GM12878 (cell line): Measurements from ENCODE around the gene CHAT. TPM values are rescaled to one million over a fixed set of nuclear protein-coding genes. Genes with fewer than 3 reads are reported as not detected.

Experiments
- ATAC-seq: fragments of 200-7000 bp; cut with Tn5 transposase; 3 replicates; pipeline ENCODE4 v1.9.1; 2020; ENCODE audit warnings: mild to moderate bottlenecking, moderate library complexity
- BruUV-seq: library from RNA; stranded (reverse); fragments of 400-500 nt; replicated peaks from 2 replicates; lab custom pipeline; 2021; lab: Mats Ljungman, UMichigan
- CTCF ChIA-PET: fragments of 300-600 bp; sonication (Branson Sonifier 250); formaldehyde crosslinking; extraction: SDS; loops from one replicate; lab custom pipeline; 2021; ENCODE audit warnings: inconsistent platforms; lab: Yijun Ruan, JAX
- POLR2A ChIA-PET: fragments of 350-600 bp; formaldehyde crosslinking; extraction: SDS; loops from one replicate; lab custom pipeline; 2021; ENCODE audit warnings: inconsistent platforms; lab: Charles Lee
- RAD21 ChIA-PET: fragments of 300-600 bp; sonication (Branson Sonifier 250); formaldehyde crosslinking; loops from one replicate; lab custom pipeline; 2023; ENCODE audit warnings: antibody characterized with exemption; ENCODE audit not compliant: unreplicated experiment; lab: Charles Lee
- SMC1A ChIA-PET: fragments of 300-600 bp; sonication (Branson Sonifier 250); formaldehyde crosslinking; loops from one replicate; lab custom pipeline; 2023; ENCODE audit not compliant: unreplicated experiment, uncharacterized antibody; lab: Charles Lee
- DNase-seq: peaks from one replicate; pipeline ENCODE4 v3.0.0-alpha.2; 2011; ENCODE audit warnings: low read depth, low spot score
- FAIRE-seq: peaks from 3 replicates; lab custom pipeline; 2011; peaks lifted over from hg19 to GRCh38; lab: Jason Lieb, UNC
- H2AFZ ChIP-seq: 2 replicates; pipeline ENCODE4 v1.6.0; 2011; ENCODE audit warnings: low read depth, low read length, control low read depth; ENCODE audit not compliant: control insufficient read depth
- H3K27ac ChIP-seq: 2 replicates; pipeline ENCODE4 v1.5.1; 2011; ENCODE audit warnings: control low read depth; ENCODE audit not compliant: control insufficient read depth, insufficient read depth
- H3K27me3 ChIP-seq, 2 experiments: replicated peaks in 1 of 2; 2 replicates each; pipeline versions ENCODE4 v1.6.0 to v1.6.1; 2011; ENCODE audit warnings: low read length in 1 of 2; ENCODE audit not compliant: control insufficient read depth in 2 of 2, insufficient read depth in 2 of 2
- H3K36me3 ChIP-seq, 2 experiments: 2 replicates each; pipeline ENCODE4 v1.5.1; 2011; ENCODE audit warnings: low read length in 1 of 2; ENCODE audit not compliant: control insufficient read depth in 2 of 2, insufficient read depth in 2 of 2
- H3K4me1 ChIP-seq: 2 replicates; pipeline ENCODE4 v1.6.1; 2011; ENCODE audit warnings: mild to moderate bottlenecking, low read length, moderate library complexity, mixed read lengths; ENCODE audit not compliant: control insufficient read depth, insufficient read depth
- H3K4me2 ChIP-seq: 2 replicates; pipeline ENCODE4 v1.6.0; 2011; ENCODE audit warnings: control low read depth; ENCODE audit not compliant: control insufficient read depth, insufficient read depth
- H3K4me3 ChIP-seq: fragments of 200-600 bp; sonication (generic); 2 replicates; pipeline ENCODE4 v1.5.1; 2016
- H3K79me2 ChIP-seq: 2 replicates; pipeline ENCODE4 v1.6.0; 2011; ENCODE audit warnings: low read length; ENCODE audit not compliant: control insufficient read depth, insufficient read depth
- H3K9ac ChIP-seq: 2 replicates; pipeline ENCODE4 v1.8.0; 2011; ENCODE audit warnings: low read length, control low read depth, mixed read lengths; ENCODE audit not compliant: control insufficient read depth, insufficient read depth
- H3K9me3 ChIP-seq: replicated peaks from 3 replicates; pipeline ENCODE4 v1.5.1; 2011; ENCODE audit warnings: mild to moderate bottlenecking, low read length; ENCODE audit not compliant: control insufficient read depth, insufficient read depth
- H4K20me1 ChIP-seq: 2 replicates; pipeline ENCODE4 v1.6.0; 2011; ENCODE audit not compliant: control insufficient read depth, insufficient read depth
- ATF7 ChIP-seq: fragments of 450-650 bp; IDR thresholded peaks from 2 replicates; pipeline ENCODE4 v1.6.1; 2016; ENCODE audit warnings: low read depth, mild to moderate bottlenecking
- EGR1 ChIP-seq, 2 experiments: IDR thresholded peaks; 1 replicate in 1 of 2; 2 replicates in 1 of 2; pipeline ENCODE4 v1.6.1; 2011 to 2012; ENCODE audit warnings: low read depth in 2 of 2, low read length in 2 of 2, borderline replicate concordance in 1 of 2, mild to moderate bottlenecking in 1 of 2, moderate library complexity in 1 of 2
- FOXK2 ChIP-seq: fragments of 450-650 bp; IDR thresholded peaks from 2 replicates; pipeline ENCODE4 v1.6.1; 2017; ENCODE audit warnings: mild to moderate bottlenecking, moderate library complexity
- HCFC1 ChIP-seq: fragments of 150-350 bp; IDR thresholded peaks from 2 replicates; pipeline ENCODE4 v1.6.1; 2014; ENCODE audit warnings: low read length
- KAT2A ChIP-seq: conservative IDR thresholded peaks from 2 replicates; pipeline ENCODE4 v1.6.1; 2011; ENCODE audit warnings: low read depth, low read length; ENCODE audit not compliant: control insufficient read depth
- KDM1A ChIP-seq: fragments of 200-600 bp; sonication (generic); IDR thresholded peaks from 2 replicates; pipeline ENCODE4 v1.6.1; 2016; ENCODE audit warnings: borderline replicate concordance
- MTA2 ChIP-seq: fragments of 450-650 bp; IDR thresholded peaks from 2 replicates; pipeline ENCODE4 v1.6.1; 2016; ENCODE audit warnings: low read depth, mild to moderate bottlenecking, moderate library complexity
- NFYA ChIP-seq: IDR thresholded peaks from 2 replicates; pipeline ENCODE4 v1.6.1; 2011; ENCODE audit warnings: low read depth, mild to moderate bottlenecking, low read length, improper control_type of control experiment, borderline replicate concordance
- SIN3A ChIP-seq: IDR thresholded peaks from 2 replicates; pipeline ENCODE4 v1.6.1; 2012; ENCODE audit warnings: low read depth, low read length, improper control_type of control experiment
- SUPT20H ChIP-seq: IDR thresholded peaks from 2 replicates; pipeline ENCODE4 v1.6.1; 2011; ENCODE audit warnings: low read depth, mild to moderate bottlenecking, low read length, moderate library complexity, borderline replicate concordance; ENCODE audit not compliant: control insufficient read depth
- SUZ12 ChIP-seq: fragments of 200-600 bp; sonication (generic); IDR thresholded peaks from one replicate; pipeline ENCODE4 v1.6.1; 2018; ENCODE audit warnings: antibody characterized with exemption, mild to moderate bottlenecking; ENCODE audit not compliant: unreplicated experiment
- ZNF274 ChIP-seq: IDR thresholded peaks from one replicate; pipeline ENCODE4 v1.8.0; 2011; ENCODE audit not compliant: insufficient read length, insufficient read depth
- ZNF622 ChIP-seq: fragments of 450-650 bp; IDR thresholded peaks from 2 replicates; pipeline ENCODE4 v1.6.1; 2017; ENCODE audit warnings: mild to moderate bottlenecking, inconsistent platforms
- WGBS: methylation state at CpG from one replicate; pipeline ENCODE4 v1.1.6; 2016; ENCODE audit warnings: low lambda C conversion rate; ENCODE audit not compliant: insufficient replicate concordance, insufficient coverage; ENCODE audit errors: missing lambda C conversion rate; 5-methylcytosine and 5-hydroxymethylcytosine counted together
- in situ Hi-C: fragments of 300-500 bp; cut with MboI; formaldehyde crosslinking; loops from 9 replicates; pipeline ENCODE4 v1.14.3; 2018; ENCODE audit warnings: mixed read lengths
- intact Hi-C: fragments of 100-400 bp; cut with micrococcal nuclease; formaldehyde crosslinking; loops from one replicate; pipeline ENCODE4 v1.14.2; 2022; ENCODE audit not compliant: unreplicated experiment
- polyA plus RNA-seq, 11 experiments: library from polyadenylated mRNA; depleted of rRNA in 4 of 11; unstranded in 6 of 11; stranded (reverse) in 5 of 11; fragments of >200 nt; fragmentation: Nextera tagmentation in 4 of 11; fragmentation: Illumina TruSeq in 1 of 11; extraction: Ambion mirVana in 4 of 11; extraction: Trizol in 1 of 11; gene quantifications; 1 replicate in 1 of 11; 2 replicates in 10 of 11; pipeline versions ENCODE4 v1.2.1 to v1.2.3, GENCODE V29; 2011 to 2016; ENCODE audit warnings: inconsistent platforms in 2 of 11, missing spikeins in 2 of 11, low read depth in 1 of 11
- total RNA-seq, 4 experiments: library from RNA; depleted of rRNA in 3 of 4; stranded (reverse); fragments of >200 nt in 3 of 4; fragmentation: Illumina TruSeq in 1 of 4; extraction: Trizol in 1 of 4; gene quantifications; 2 replicates each; pipeline versions ENCODE4 v1.2.1 to v1.2.3, GENCODE V29; 2013 to 2021
- TF ChIP-seq, protein P1 (sequence below): fragments of 450-650 bp; IDR thresholded peaks from 2 replicates; pipeline ENCODE4 v1.6.1; 2014; ENCODE audit warnings: mild to moderate bottlenecking

The CHAT gene
- total and polyA plus RNA-seq, 10 of the 15 experiments (the other 5 are each of a cell fraction or from before 2014, with no cell fraction given) = not detected

DNA sequence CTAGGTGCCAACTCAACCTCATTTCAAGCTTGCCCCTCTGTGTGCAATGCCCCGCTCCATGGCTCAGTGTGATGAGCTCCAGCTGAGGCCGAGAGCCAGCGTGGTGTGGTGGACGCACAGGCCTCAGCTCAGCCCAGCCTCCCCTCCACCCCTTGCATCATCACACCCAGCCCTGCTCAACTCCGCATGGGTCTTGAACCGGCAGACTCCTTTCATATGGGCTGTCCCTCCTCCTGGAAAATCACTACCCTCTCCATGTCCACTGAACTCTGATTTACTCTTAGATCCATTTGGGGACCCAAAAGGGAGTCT is 20.3 kb upstream of the CHAT start:
- RAD21 ChIA-PET = interaction anchor here (0.5 to 2.0 kb wide), 4 partner anchors 623 to 795 kb away, joined by 3 to 16 read pairs (median 3); no protein-coding TSS in a partner anchor
- CTCF ChIA-PET = interaction anchor here (0.6 to 4.3 kb wide), 15 partner anchors 9 to 682 kb away, joined by 3 to 61 read pairs (median 4); no protein-coding TSS in a partner anchor
- 98% methylated on average over 6 of the region's 6 CpGs for WGBS
- Histone ChIP-seq H3K27ac (no peak overlapping the region), H2AFZ (no peak overlapping the region), H4K20me1 (no peaks in the 10 kb centered on the region), H3K9me3 (peaks cover 3% of the 10 kb centered on the region; the same call in 2 of the 3 replicates), H3K9ac (no peak overlapping the region), H3K4me3 (no peak overlapping the region), H3K79me2 (no peaks in the 10 kb centered on the region), H3K36me3 (no peaks in the 10 kb centered on the region), H3K4me1 (no peaks in the 10 kb centered on the region), H3K4me2 (no peak overlapping the region), H3K27me3 (no peaks in the 10 kb centered on the region)
- FAIRE-seq (no peak), DNase-seq (no peak), ATAC-seq (no peak; the same call in 2 of the 3 replicates)
- POLR2A ChIA-PET = no interaction called here
- in situ Hi-C loops = loop anchor here (10.0 kb wide), 1 partner anchor 331 kb away; no protein-coding TSS in a partner anchor
- intact Hi-C loops = no loop called here
- TF ChIP-seq NFYA (no peak), SUPT20H (no peak), HCFC1 (no peak)
- TF ChIP-seq, protein P1, sequence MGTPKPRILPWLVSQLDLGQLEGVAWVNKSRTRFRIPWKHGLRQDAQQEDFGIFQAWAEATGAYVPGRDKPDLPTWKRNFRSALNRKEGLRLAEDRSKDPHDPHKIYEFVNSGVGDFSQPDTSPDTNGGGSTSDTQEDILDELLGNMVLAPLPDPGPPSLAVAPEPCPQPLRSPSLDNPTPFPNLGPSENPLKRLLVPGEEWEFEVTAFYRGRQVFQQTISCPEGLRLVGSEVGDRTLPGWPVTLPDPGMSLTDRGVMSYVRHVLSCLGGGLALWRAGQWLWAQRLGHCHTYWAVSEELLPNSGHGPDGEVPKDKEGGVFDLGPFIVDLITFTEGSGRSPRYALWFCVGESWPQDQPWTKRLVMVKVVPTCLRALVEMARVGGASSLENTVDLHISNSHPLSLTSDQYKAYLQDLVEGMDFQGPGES = no peak
- BruUV-seq = no TSS peak
- SMC1A ChIA-PET = interaction anchor here (0.7 to 3.6 kb wide), 5 partner anchors 11 to 682 kb away, joined by 3 to 27 read pairs (median 3); no protein-coding TSS in a partner anchor

DNA sequence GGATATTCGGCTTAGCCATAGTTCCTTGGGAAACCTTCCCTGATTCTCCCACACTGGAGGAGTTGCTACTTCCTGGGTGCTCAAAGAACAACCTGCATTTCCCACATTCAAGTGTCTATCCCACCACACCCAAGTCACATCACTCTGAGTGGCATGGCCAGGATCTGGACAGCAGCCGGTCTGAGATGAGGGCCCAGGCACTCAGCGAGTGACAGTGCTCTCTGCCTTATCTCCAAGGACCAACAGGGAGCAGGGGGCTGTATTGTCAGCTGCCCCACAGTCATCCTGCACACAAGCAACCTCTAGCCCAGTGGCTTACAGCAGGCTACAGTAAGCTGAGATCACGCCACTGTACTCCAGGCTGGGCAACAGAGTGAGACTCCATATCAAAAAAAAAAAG is 19.8 kb upstream of the CHAT start:
- FAIRE-seq = no peak
- CTCF ChIA-PET = interaction anchor here (0.9 to 4.3 kb wide), 11 partner anchors 9 to 682 kb away, joined by 3 to 61 read pairs (median 5); no protein-coding TSS in a partner anchor
- TF ChIP-seq KDM1A (no peak), EGR1 (IDR thresholded peaks at IDR 0.05; ENCODE audit: borderline replicate concordance in 1 of 2, low read depth in 2 of 2, low read length in 2 of 2) (no peak), ATF7 (no peak), SIN3A (no peak), FOXK2 (no peak), SUZ12 (no peak), ZNF274 (no peak), KAT2A (no peak), ZNF622 (no peak), MTA2 (no peak)
- no peak for ATAC-seq
- H4K20me1 ChIP-seq = no peaks in the 10 kb centered on the region
- H3K9ac ChIP-seq = no peak overlapping the region
- intact Hi-C loops (loop anchor here (1.0 to 2.0 kb wide), 2 partner anchors 630 to 681 kb away; no protein-coding TSS in a partner anchor), in situ Hi-C loops (loop anchor here (10.0 kb wide), 1 partner anchor 331 kb away; no protein-coding TSS in a partner anchor)
- WGBS = 26% methylated on average over 3 of the region's 4 CpGs
- no peaks in the 10 kb centered on the region for H3K79me2 ChIP-seq
- SMC1A ChIA-PET = interaction anchor here (0.7 to 3.6 kb wide), 3 partner anchors 214 to 681 kb away, joined by 3 to 27 read pairs (median 3); no protein-coding TSS in a partner anchor
- no TSS peak for BruUV-seq
- no peak overlapping the region for H2AFZ ChIP-seq
- DNase-seq = no peak
- H3K4me1 ChIP-seq = no peaks in the 10 kb centered on the region
- RAD21 ChIA-PET = interaction anchor here (2.0 kb wide), 1 partner anchor 630 kb away, joined by 16 read pairs; no protein-coding TSS in a partner anchor
- no peaks in the 10 kb centered on the region for H3K36me3 ChIP-seq
- H3K27ac ChIP-seq = no peak overlapping the region
- H3K27me3 ChIP-seq = no peaks in the 10 kb centered on the region; a peak in 1 of 4 replicates
- POLR2A ChIA-PET = no interaction called here
- no peak overlapping the region for H3K4me2 ChIP-seq
- no peak overlapping the region for H3K4me3 ChIP-seq
- H3K9me3 ChIP-seq = peaks cover 3% of the 10 kb centered on the region; the same call in 2 of the 3 replicates
